Measurements from ENCODE around the gene PBX3.

PBX3 gene

DNA sequence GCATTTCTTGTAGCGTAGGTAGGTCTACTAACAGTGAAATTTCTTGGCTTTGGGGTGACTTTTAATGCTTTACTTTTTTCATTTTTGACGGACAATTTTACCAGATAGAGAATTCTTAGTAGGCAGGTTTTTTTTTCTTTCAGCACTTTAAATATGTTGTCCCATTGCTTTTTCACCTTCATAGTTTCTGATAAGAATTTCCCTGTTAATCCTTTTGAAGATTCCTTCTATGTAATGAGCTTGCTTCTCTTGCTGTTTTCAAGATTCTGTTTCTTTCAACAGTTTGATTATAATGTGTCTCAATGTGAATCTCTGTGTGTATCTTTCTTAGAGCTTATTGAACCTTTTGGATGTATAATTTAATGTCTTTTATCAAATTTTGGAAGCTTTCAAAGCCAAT is 35.5 kb downstream of the PBX3 start:
- Histone ChIP-seq H2BK120ac (ENCODE audit: low read depth, low read length) (no peak overlapping the region), H3K18ac (ENCODE audit: low read length) (no peak overlapping the region), H3K27me3 (ENCODE audit: control insufficient read depth in 3 of 3, insufficient read depth in 3 of 3, low read depth in 1 of 3, low read length in 3 of 3) (no peaks in the 10 kb centered on the region), H4K91ac (ENCODE audit: low read depth, low read length, poor library complexity) (no peak overlapping the region), H4K8ac (ENCODE audit: low read depth, low read length) (no peak overlapping the region), H2BK15ac (ENCODE audit: low read length) (no peak overlapping the region), H3K4me2 (ENCODE audit: insufficient read depth, low read length, poor library complexity, severe bottlenecking) (no peak overlapping the region), H3K4ac (ENCODE audit: low read length) (no peak overlapping the region), H2AFZ (ENCODE audit: low read length) (no peak overlapping the region), H3K9me3 (replicated peaks in 1 of 2; ENCODE audit: control insufficient read depth in 2 of 2, insufficient read depth in 1 of 2, low read depth in 1 of 2, low read length in 2 of 2) (peaks cover 2 to 32% of the 10 kb centered on the region in 2 donors), H3K23ac (ENCODE audit: low read depth, low read length, poor library complexity) (no peak overlapping the region), H2BK12ac (ENCODE audit: low read length) (no peak overlapping the region), H3K27ac (replicated peaks; ENCODE audit: low read length) (no peak overlapping the region), H2BK5ac (ENCODE audit: low read length) (no peak overlapping the region), H3K36me3 (replicated peaks in 1 of 2; ENCODE audit: control insufficient read depth in 2 of 2, insufficient read depth in 2 of 2, low read length in 2 of 2) (peaks cover 0 to 37% of the 10 kb centered on the region in 2 donors), H3K79me1 (ENCODE audit: low read depth, low read length) (peaks cover 4% of the 10 kb centered on the region), H2AK5ac (ENCODE audit: low read depth, low read length) (no peak overlapping the region), H3K4me3 (ENCODE audit: low read length in 2 of 2) (no peak overlapping the region), H3K4me1 (ENCODE audit: control insufficient read depth in 2 of 2, insufficient read depth in 1 of 2, low read depth in 1 of 2, low read length in 2 of 2) (no peaks in the 10 kb centered on the region), H3K9ac (ENCODE audit: low read depth, low read length, poor library complexity) (no peak overlapping the region), H3K14ac (ENCODE audit: low read length) (no peak overlapping the region)
- no CpG with 5 or more reads among the region's 2 CpGs for WGBS, 2 donors (ENCODE audit: extremely low coverage in 2 of 2, insufficient read length in 2 of 2, insufficient replicate concordance in 1 of 2)
- no peak for DNase-seq (ENCODE audit: low spot score)

DNA sequence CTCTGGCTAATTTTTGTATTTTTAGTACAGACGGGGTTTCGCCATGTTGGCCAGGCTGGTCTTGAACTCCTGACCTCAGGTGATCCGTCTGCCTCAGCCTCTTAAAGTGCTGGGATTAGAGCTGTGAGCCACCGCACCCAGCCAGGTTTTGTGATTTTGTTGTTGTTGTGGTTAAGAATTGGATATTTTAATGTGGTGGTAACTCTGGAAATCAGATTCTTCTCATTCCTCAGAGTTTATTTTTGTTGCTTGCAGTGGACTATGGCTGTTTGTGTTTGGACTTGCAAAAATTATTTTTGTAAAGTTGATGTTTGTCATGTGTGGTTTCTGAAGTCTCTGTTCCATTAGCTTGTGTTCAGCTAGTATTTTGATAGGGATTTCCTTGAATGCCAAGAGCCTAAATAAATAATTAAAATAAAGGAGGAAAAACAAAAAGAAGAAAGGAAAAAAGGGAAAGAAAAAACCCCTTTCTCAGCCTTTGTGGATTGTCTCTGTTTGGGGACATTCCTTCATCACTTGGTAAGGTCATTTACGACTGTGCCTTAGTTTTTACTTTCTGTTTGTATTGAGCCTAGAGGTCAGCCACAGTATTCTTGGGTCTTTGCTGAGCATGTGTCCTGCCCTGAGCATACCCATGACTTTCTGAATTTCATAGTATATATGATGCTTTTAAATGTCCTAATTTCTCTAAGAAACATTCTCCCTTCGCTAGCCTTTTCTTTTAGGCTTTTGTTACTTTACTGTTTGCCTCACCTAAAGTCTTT is 37.3 kb downstream of the PBX3 start:
- H4K91ac ChIP-seq (ENCODE audit: low read depth, low read length, poor library complexity), result no peak overlapping the region

DNA sequence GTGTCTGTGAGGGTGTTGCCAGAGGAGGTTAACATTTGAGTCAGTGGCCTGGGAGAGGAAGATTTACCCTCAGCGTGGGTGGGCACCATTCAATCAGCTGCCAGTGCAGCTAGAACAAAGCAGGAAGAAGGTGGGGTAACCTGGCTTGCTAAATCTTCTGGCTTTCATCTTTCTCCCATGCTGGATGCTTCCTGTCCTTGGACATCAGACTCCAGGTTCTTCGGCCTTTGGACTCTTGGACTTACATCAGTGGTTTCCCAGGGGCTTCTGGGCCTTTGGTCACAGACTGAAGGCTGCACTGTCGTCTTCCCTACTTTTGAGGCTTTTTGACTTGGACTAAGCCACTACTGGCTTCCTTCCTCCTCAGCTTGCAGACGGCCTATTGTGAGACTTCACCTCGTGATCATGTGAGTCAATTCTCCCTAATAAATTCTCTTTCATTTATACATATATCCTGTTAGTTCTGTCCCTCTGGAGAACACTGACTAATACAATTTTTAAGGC is 38.1 kb downstream of the PBX3 start:
- Histone ChIP-seq H3K27me3 (ENCODE audit: control insufficient read depth in 3 of 3, insufficient read depth in 3 of 3, low read depth in 1 of 3, low read length in 3 of 3) (no peaks in the 10 kb centered on the region), H3K18ac (ENCODE audit: low read length) (no peak overlapping the region), H2BK5ac (ENCODE audit: low read length) (no peak overlapping the region), H3K23ac (ENCODE audit: low read depth, low read length, poor library complexity) (no peak overlapping the region), H3K4me2 (ENCODE audit: insufficient read depth, low read length, poor library complexity, severe bottlenecking) (no peak overlapping the region), H4K91ac (ENCODE audit: low read depth, low read length, poor library complexity) (no peak overlapping the region), H3K4me3 (ENCODE audit: low read length in 2 of 2) (no peak overlapping the region), H3K9ac (ENCODE audit: low read depth, low read length, poor library complexity) (no peak overlapping the region), H3K4ac (ENCODE audit: low read length) (no peak overlapping the region), H3K36me3 (replicated peaks in 1 of 2; ENCODE audit: control insufficient read depth in 2 of 2, insufficient read depth in 2 of 2, low read length in 2 of 2) (peaks cover 0 to 51% of the 10 kb centered on the region in 2 donors), H2BK120ac (ENCODE audit: low read depth, low read length) (no peak overlapping the region), H2AK5ac (ENCODE audit: low read depth, low read length) (no peak overlapping the region), H2AFZ (ENCODE audit: low read length) (no peak overlapping the region), H3K4me1 (ENCODE audit: control insufficient read depth in 2 of 2, insufficient read depth in 1 of 2, low read depth in 1 of 2, low read length in 2 of 2) (no peaks in the 10 kb centered on the region), H3K79me1 (ENCODE audit: low read depth, low read length) (peaks cover 4% of the 10 kb centered on the region), H2BK15ac (ENCODE audit: low read length) (no peak overlapping the region), H3K27ac (replicated peaks; ENCODE audit: low read length) (no peak overlapping the region), H3K9me3 (replicated peaks in 1 of 2; ENCODE audit: control insufficient read depth in 2 of 2, insufficient read depth in 1 of 2, low read depth in 1 of 2, low read length in 2 of 2) (peaks cover 2 to 32% of the 10 kb centered on the region in 2 donors), H2BK12ac (ENCODE audit: low read length) (no peak overlapping the region), H4K8ac (ENCODE audit: low read depth, low read length) (no peak overlapping the region), H3K14ac (ENCODE audit: low read length) (no peak overlapping the region)
- no peak for DNase-seq (ENCODE audit: low spot score)
- no CpG with 5 or more reads among the region's 5 CpGs for WGBS, 2 donors (ENCODE audit: extremely low coverage in 2 of 2, insufficient read length in 2 of 2, insufficient replicate concordance in 1 of 2)

More for the DNA sequence above, 37.3 kb downstream of the PBX3 start:
- DNase-seq (ENCODE audit: low spot score), result no peak
- H3K4me2 ChIP-seq (ENCODE audit: insufficient read depth, low read length, poor library complexity, severe bottlenecking), result no peak overlapping the region
- H3K9ac ChIP-seq (ENCODE audit: low read depth, low read length, poor library complexity), result no peak overlapping the region
- H3K4me3 ChIP-seq (ENCODE audit: low read length in 2 of 2), result no peak overlapping the region
- H3K18ac ChIP-seq (ENCODE audit: low read length), result no peak overlapping the region
- no peak overlapping the region for H2BK5ac ChIP-seq (ENCODE audit: low read length)
- H3K4me1 ChIP-seq (ENCODE audit: control insufficient read depth in 2 of 2, insufficient read depth in 1 of 2, low read depth in 1 of 2, low read length in 2 of 2), result no peaks in the 10 kb centered on the region
- H3K23ac ChIP-seq (ENCODE audit: low read depth, low read length, poor library complexity), result no peak overlapping the region
- H3K27me3 ChIP-seq (ENCODE audit: control insufficient read depth in 3 of 3, insufficient read depth in 3 of 3, low read depth in 1 of 3, low read length in 3 of 3), result no peaks in the 10 kb centered on the region
- no peak overlapping the region for H2BK12ac ChIP-seq (ENCODE audit: low read length)
- no peak overlapping the region for H4K8ac ChIP-seq (ENCODE audit: low read depth, low read length)
- H2AK5ac ChIP-seq (ENCODE audit: low read depth, low read length), result no peak overlapping the region
- peaks cover 2 to 32% of the 10 kb centered on the region in 2 donors for H3K9me3 ChIP-seq (replicated peaks in 1 of 2; ENCODE audit: control insufficient read depth in 2 of 2, insufficient read depth in 1 of 2, low read depth in 1 of 2, low read length in 2 of 2)
- no peak overlapping the region for H3K4ac ChIP-seq (ENCODE audit: low read length)
- peaks cover 0 to 45% of the 10 kb centered on the region in 2 donors for H3K36me3 ChIP-seq (replicated peaks in 1 of 2; ENCODE audit: control insufficient read depth in 2 of 2, insufficient read depth in 2 of 2, low read length in 2 of 2)
- H3K27ac ChIP-seq (replicated peaks; ENCODE audit: low read length), result no peak overlapping the region
- no peak overlapping the region for H2BK120ac ChIP-seq (ENCODE audit: low read depth, low read length)
- peaks cover 4% of the 10 kb centered on the region for H3K79me1 ChIP-seq (ENCODE audit: low read depth, low read length)
- no CpG with 5 or more reads among the region's 6 CpGs for WGBS, 2 donors (ENCODE audit: extremely low coverage in 2 of 2, insufficient read length in 2 of 2, insufficient replicate concordance in 1 of 2)
- no peak overlapping the region for H2BK15ac ChIP-seq (ENCODE audit: low read length)
- no peak overlapping the region for H2AFZ ChIP-seq (ENCODE audit: low read length)
- H3K14ac ChIP-seq (ENCODE audit: low read length), result no peak overlapping the region

DNA sequence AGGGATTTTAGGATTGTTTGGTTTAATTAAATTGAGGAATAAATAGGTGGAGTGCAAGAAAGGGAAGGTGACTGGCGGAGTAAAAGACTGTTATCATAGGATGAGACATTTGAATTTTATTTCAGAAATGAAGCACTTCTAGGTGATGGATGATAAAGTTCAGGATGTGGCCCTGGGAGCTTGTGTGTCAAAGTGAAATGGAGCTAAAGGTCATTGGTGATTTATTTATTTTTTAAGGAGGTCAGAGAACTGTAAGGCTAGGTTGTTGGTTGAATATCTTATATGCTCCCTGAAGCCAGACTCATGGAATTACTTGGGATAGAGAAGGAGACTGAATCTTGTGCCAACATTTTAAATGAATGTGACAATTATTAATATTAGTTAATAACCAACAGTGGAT is 40.5 kb downstream of the PBX3 start:
- H3K4me2 ChIP-seq (ENCODE audit: insufficient read depth, low read length, poor library complexity, severe bottlenecking), result no peak overlapping the region
- no peak overlapping the region for H2BK5ac ChIP-seq (ENCODE audit: low read length)
- no peak overlapping the region for H4K8ac ChIP-seq (ENCODE audit: low read depth, low read length)
- H3K79me1 ChIP-seq (ENCODE audit: low read depth, low read length), result no peaks in the 10 kb centered on the region
- no peak overlapping the region for H3K4me3 ChIP-seq (ENCODE audit: low read length in 2 of 2)
- no peak overlapping the region for H4K91ac ChIP-seq (ENCODE audit: low read depth, low read length, poor library complexity)
- no peak overlapping the region for H2AFZ ChIP-seq (ENCODE audit: low read length)
- H3K14ac ChIP-seq (ENCODE audit: low read length), result no peak overlapping the region
- 100% methylated on average over 1 of the region's 1 CpG; no CpG with 5 or more reads in 1 of the 2 donors for WGBS, 2 donors (ENCODE audit: extremely low coverage in 2 of 2, insufficient read length in 2 of 2, insufficient replicate concordance in 1 of 2)
- H3K9ac ChIP-seq (ENCODE audit: low read depth, low read length, poor library complexity), result no peak overlapping the region
- H2BK120ac ChIP-seq (ENCODE audit: low read depth, low read length), result no peak overlapping the region
- no peak overlapping the region for H3K18ac ChIP-seq (ENCODE audit: low read length)
- H3K9me3 ChIP-seq (replicated peaks in 1 of 2; ENCODE audit: control insufficient read depth in 2 of 2, insufficient read depth in 1 of 2, low read depth in 1 of 2, low read length in 2 of 2), result peaks cover 0 to 18% of the 10 kb centered on the region in 2 donors
- H3K27ac ChIP-seq (replicated peaks; ENCODE audit: low read length), result no peak overlapping the region
- H3K27me3 ChIP-seq (ENCODE audit: control insufficient read depth in 3 of 3, insufficient read depth in 3 of 3, low read depth in 1 of 3, low read length in 3 of 3), result no peaks in the 10 kb centered on the region
- H3K4me1 ChIP-seq (ENCODE audit: control insufficient read depth in 2 of 2, insufficient read depth in 1 of 2, low read depth in 1 of 2, low read length in 2 of 2), result no peaks in the 10 kb centered on the region
- peaks cover 0 to 55% of the 10 kb centered on the region in 2 donors for H3K36me3 ChIP-seq (replicated peaks in 1 of 2; ENCODE audit: control insufficient read depth in 2 of 2, insufficient read depth in 2 of 2, low read length in 2 of 2)
- H2BK15ac ChIP-seq (ENCODE audit: low read length), result no peak overlapping the region
- H3K4ac ChIP-seq (ENCODE audit: low read length), result no peak overlapping the region
- no peak for DNase-seq (ENCODE audit: low spot score)
- H2BK12ac ChIP-seq (ENCODE audit: low read length), result no peak overlapping the region
- H3K23ac ChIP-seq (ENCODE audit: low read depth, low read length, poor library complexity), result no peak overlapping the region
- H2AK5ac ChIP-seq (ENCODE audit: low read depth, low read length), result no peak overlapping the region
